Osteoblast (primary cell): ENCODE measurements around the gene ZNF385C. TPM values are rescaled to one million over a fixed set of nuclear protein-coding genes. Genes with fewer than 3 reads are reported as not detected.
"Not testable (repeated sequence)": the region's sequence is repeated elsewhere in the genome, so short reads cannot be mapped to it uniquely, and the experiment has no call there.

Experiments used
- DNase-seq: peaks from one replicate; pipeline ENCODE4 v3.0.0; 2011; ENCODE audit warnings: low spot score, mixed read lengths; ENCODE audit not compliant: insufficient read length; ENCODE audit errors: missing footprints
- H2AFZ ChIP-seq: 2 replicates; pipeline ENCODE4 v1.6.0; 2011; ENCODE audit warnings: mild to moderate bottlenecking, low read length
- H3K27ac ChIP-seq: 2 replicates; pipeline ENCODE4 v1.5.1; 2011; ENCODE audit warnings: mild to moderate bottlenecking, low read depth, low read length, moderate library complexity
- H3K27me3 ChIP-seq: 2 replicates; pipeline ENCODE4 v1.6.0; 2012; ENCODE audit warnings: mild to moderate bottlenecking, control low read depth, inconsistent platforms, low read length, moderate library complexity; ENCODE audit not compliant: insufficient read depth
- H3K36me3 ChIP-seq: 2 replicates; pipeline ENCODE4 v1.5.1; 2011; ENCODE audit warnings: mild to moderate bottlenecking, low read length, control low read depth, moderate library complexity; ENCODE audit not compliant: insufficient read depth
- H3K4me1 ChIP-seq: 2 replicates; pipeline ENCODE4 v1.5.1; 2011; ENCODE audit warnings: mild to moderate bottlenecking, low read length, control low read depth, moderate library complexity; ENCODE audit not compliant: insufficient read depth
- H3K4me2 ChIP-seq: 2 replicates; pipeline ENCODE4 v1.6.0; 2011; ENCODE audit warnings: mild to moderate bottlenecking, low read length; ENCODE audit not compliant: insufficient read depth
- H3K4me3 ChIP-seq: fragments of 200-600 bp; sonication (generic); 3 replicates; pipeline ENCODE4 v1.5.1; 2012; ENCODE audit warnings: mild to moderate bottlenecking, low read length, inconsistent platforms; ENCODE audit not compliant: insufficient read depth
- H3K79me2 ChIP-seq: 2 replicates; pipeline ENCODE4 v1.6.0; 2012; ENCODE audit warnings: mild to moderate bottlenecking, low read length, control low read depth, inconsistent platforms; ENCODE audit not compliant: insufficient read depth
- H3K9me3 ChIP-seq: 2 replicates; pipeline ENCODE4 v1.5.1; 2011; ENCODE audit warnings: low read depth, low read length, control low read depth
- H4K20me1 ChIP-seq: 2 replicates; pipeline ENCODE4 v1.6.0; 2012; ENCODE audit warnings: mild to moderate bottlenecking, low read length, control low read depth; ENCODE audit not compliant: insufficient read depth
- total RNA-seq: library from RNA; depleted of rRNA; stranded (reverse); fragments of >200 nt; gene quantifications from 2 replicates; pipeline ENCODE4 v1.2.3, GENCODE V29; 2012
- TF ChIP-seq, protein P1 (sequence below): IDR thresholded peaks from 2 replicates; pipeline ENCODE4 v1.5.1; 2011; ENCODE audit warnings: mild to moderate bottlenecking, low read depth, low read length, moderate library complexity; ENCODE audit errors: extremely low read depth

The ZNF385C gene
- total RNA-seq, 1 donor: not detected

- H3K4me2 ChIP-seq: peak overlapping the region; percentile 8
Observed at GRCh38 chr17:42025191-42025579, 73.1 kb downstream of the ZNF385C start.

DNA sequence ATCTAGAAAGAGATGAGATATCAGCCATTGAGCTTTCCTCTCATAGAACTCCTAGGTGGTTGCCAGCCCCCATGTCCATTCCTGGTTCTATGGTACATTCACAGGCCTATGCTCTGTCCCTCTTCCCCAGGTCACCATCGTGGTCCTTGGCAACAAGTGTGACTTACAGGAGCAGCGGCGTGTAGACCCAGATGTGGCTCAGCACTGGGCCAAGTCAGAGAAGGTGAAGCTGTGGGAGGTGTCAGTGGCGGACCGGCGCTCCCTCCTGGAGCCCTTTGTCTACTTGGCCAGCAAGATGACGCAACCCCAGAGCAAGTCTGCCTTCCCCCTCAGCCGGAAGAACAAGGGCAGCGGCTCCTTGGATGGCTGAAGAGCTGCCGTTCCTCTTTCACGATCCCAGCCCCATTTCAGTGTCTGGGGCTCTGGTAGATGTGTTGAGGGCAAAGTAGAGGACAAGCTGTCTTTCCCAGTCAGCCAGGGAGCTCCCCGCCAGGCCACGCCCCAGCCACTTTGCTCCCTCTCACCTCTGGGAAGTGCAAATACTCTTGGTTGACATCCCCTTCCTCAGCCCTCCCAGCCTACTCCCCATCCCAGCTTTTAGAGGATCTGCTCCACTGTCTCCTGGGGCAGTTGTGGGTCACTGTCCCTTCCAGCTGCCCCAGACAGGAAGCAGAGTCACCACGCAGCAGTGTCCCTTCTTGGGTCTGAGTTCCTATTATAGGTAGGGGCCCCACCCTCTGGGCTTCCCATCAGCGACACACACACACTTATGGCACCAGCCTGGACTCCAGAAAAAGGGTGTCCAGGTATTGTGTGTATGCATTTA, 74.5 kb downstream of the ZNF385C start:
- no peak overlapping the region for H2AFZ ChIP-seq
- H3K4me2 ChIP-seq: no peak overlapping the region
- TF ChIP-seq, protein P1, sequence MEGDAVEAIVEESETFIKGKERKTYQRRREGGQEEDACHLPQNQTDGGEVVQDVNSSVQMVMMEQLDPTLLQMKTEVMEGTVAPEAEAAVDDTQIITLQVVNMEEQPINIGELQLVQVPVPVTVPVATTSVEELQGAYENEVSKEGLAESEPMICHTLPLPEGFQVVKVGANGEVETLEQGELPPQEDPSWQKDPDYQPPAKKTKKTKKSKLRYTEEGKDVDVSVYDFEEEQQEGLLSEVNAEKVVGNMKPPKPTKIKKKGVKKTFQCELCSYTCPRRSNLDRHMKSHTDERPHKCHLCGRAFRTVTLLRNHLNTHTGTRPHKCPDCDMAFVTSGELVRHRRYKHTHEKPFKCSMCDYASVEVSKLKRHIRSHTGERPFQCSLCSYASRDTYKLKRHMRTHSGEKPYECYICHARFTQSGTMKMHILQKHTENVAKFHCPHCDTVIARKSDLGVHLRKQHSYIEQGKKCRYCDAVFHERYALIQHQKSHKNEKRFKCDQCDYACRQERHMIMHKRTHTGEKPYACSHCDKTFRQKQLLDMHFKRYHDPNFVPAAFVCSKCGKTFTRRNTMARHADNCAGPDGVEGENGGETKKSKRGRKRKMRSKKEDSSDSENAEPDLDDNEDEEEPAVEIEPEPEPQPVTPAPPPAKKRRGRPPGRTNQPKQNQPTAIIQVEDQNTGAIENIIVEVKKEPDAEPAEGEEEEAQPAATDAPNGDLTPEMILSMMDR: no peak
- peaks cover 24% of the 10 kb centered on the region for H3K79me2 ChIP-seq
- H3K4me1 ChIP-seq: peaks cover 15% of the 10 kb centered on the region
- peak; percentile 71 for DNase-seq
- H3K9me3 ChIP-seq: no peaks in the 10 kb centered on the region
- H3K36me3 ChIP-seq: peaks cover 28% of the 10 kb centered on the region
- H3K4me3 ChIP-seq: no peak overlapping the region
- H3K27me3 ChIP-seq: no peaks in the 10 kb centered on the region
- H3K27ac ChIP-seq: no peak overlapping the region
- H4K20me1 ChIP-seq: no peaks in the 10 kb centered on the region

More at GRCh38 chr17:42025191-42025579, 73.1 kb downstream of the ZNF385C start:
- Histone ChIP-seq H3K36me3 (peaks cover 28% of the 10 kb centered on the region), H3K4me1 (peaks cover 15% of the 10 kb centered on the region), H4K20me1 (no peaks in the 10 kb centered on the region), H3K27me3 (no peaks in the 10 kb centered on the region), H3K9me3 (no peaks in the 10 kb centered on the region), H3K4me3 (no peak overlapping the region), H3K27ac (no peak overlapping the region), H3K79me2 (peaks cover 17% of the 10 kb centered on the region), H2AFZ (no peak overlapping the region)
- TF ChIP-seq, protein P1: no peak
- peak; percentile 47 for DNase-seq

DNA sequence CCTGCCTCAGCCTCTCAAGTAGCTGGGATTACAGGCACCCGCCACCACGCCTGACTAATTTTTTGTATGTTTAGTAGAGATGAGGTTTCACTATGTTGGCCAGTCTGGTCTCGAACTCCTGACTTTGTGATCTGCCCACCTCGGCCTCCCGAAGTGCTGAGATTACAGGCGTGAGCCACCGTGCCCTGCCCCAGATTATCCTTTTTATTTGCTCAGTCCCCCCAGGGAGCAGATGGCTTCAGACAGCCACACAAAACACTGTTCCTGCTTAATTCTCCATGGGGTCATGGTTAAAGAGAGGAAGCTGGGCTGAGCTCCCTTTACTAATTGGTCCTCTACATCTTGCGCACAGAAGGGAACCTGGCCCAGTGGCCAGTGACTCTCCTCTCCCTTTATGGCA, 77.4 kb downstream of the ZNF385C start:
- peak overlapping the region; percentile 91 for H3K4me2 ChIP-seq
- H3K79me2 ChIP-seq: peaks cover 40% of the 10 kb centered on the region
- H3K27ac ChIP-seq: peak overlapping the region; percentile 19
- H3K9me3 ChIP-seq, H3K27me3 ChIP-seq, DNase-seq, H2AFZ ChIP-seq, H4K20me1 ChIP-seq: not testable (repeated sequence)
- peaks cover 28% of the 10 kb centered on the region for H3K36me3 ChIP-seq
- peaks cover 28% of the 10 kb centered on the region for H3K4me1 ChIP-seq
- peak overlapping the region; percentile 92 for H3K4me3 ChIP-seq

DNA sequence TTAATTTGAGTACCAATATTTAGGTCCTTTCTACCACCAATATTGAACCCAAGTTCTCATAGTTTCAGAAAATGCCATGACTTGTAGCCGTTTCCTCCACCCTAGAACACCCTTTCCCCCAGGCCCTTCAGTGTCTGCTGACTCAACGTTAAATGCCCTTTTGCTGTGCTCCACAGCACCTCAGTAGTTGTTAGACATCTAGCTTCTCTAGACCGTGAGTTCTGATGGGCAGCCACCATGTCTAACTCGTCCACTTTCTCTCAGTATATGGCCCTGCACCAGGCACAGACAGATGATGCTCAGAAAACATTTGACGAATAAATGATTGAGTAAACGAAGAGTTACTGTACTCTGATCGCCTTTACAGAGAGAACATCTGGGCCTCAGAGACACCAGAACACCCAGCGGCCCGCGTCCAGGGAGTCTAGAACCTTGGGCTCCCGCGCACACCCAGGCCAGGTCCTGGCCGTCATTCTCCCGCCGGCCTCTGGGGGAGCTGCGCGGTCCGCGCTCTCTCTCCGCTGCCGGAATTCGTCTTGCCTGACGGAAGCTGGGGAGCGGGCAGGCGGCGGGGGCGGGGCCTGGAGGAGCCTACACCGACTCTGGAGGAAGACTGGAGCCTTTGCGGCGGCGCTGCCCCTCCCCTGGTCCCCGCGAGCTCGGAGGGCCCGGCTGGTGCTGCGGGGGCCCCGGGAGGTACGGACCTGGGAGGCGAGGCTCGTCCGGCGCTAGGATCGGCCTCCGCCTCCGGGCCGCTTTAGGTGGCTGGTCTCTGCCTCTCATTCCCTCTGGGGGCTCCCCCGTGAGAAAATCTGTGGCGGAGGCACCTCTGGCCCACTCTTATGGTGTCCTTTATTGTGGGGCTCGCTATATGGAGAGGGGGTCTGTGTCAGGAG, 78.5 kb downstream of the ZNF385C start, which contains the start of gene NKIRAS2:
TSS of gene NKIRAS2 (plus strand) at position 582 of the 896 bp plus-strand sequence. CDS start 1,488 bp downstream, outside the sequence.
- H2AFZ ChIP-seq: peak within 1 kb of the TSS; percentile 69
- H3K79me2 ChIP-seq: peaks cover 51% of the 10 kb centered on the region
- no peaks in the 10 kb centered on the region for H4K20me1 ChIP-seq
- no peaks in the 10 kb centered on the region for H3K9me3 ChIP-seq
- peak within 1 kb of the TSS; percentile 91 for H3K4me2 ChIP-seq
- TF ChIP-seq, protein P1: peak; percentile 73
- H3K27ac ChIP-seq: peak within 1 kb of the TSS; percentile 68
- peaks cover 25% of the 10 kb centered on the region for H3K4me1 ChIP-seq
- H3K36me3 ChIP-seq: peaks cover 28% of the 10 kb centered on the region
- no peaks in the 10 kb centered on the region for H3K27me3 ChIP-seq
- DNase-seq: peak; percentile 99
- H3K4me3 ChIP-seq: peak within 1 kb of the TSS; percentile 92
